ENCODE data around the gene VTI1A. TPM values are rescaled to one million over a fixed set of nuclear protein-coding genes. Genes with fewer than 3 reads are reported as not detected.

VTI1A gene
- total RNA-seq, 1 experiment from 2014 or later: 22.0 TPM

DNA sequence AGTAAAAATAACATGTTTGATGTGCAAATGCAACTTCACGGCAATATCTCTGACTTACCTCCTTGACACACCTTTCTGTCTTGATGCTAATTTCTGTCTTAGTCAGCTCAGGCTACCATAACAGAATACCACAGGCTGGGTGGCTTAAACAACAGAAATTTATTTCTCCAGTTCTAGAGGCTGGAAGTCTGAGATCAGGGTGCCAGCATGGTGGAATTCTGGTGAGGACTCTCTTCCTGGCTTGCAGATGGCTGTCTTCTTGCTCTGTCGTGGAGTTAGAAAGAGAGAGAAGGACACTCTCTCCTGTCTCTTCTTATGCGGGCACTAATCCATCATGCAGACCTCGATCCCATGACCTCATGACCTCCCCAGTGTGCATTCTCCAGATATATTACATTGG is 134.9 kb downstream of the VTI1A start:
- no peak overlapping the region for H3K18ac ChIP-seq (ENCODE audit: insufficient read length, low read depth, low read length)

More for the DNA sequence above, 134.9 kb downstream of the VTI1A start:
- no peak overlapping the region for H4K91ac ChIP-seq (ENCODE audit: insufficient read length, low read depth, low read length)
- no peak overlapping the region for H3T11ph ChIP-seq (ENCODE audit: low read length)
- no peaks in the 10 kb centered on the region for H3K79me2 ChIP-seq (ENCODE audit: insufficient read depth, low read length)
- Mint-ChIP-seq H3K36me3 (ENCODE audit: insufficient read depth in 1 of 3, low read depth in 3 of 3) (no peaks in the 10 kb centered on the region), H3K27ac (0 out of 7 replicates have a peak overlapping the region, but pooled peaks of 1 of the 3 experiments have one; percentile 32), H3K9me3 (no peaks in the 10 kb centered on the region), H3K4me3 (no peak overlapping the region), H3K27me3 (ENCODE audit: low read depth) (no peaks in the 10 kb centered on the region), H3K4me1 (peaks cover 37 to 41% of the 10 kb centered on the region in 2 experiments)
- H4K20me1 ChIP-seq (ENCODE audit: control insufficient read depth, insufficient read depth, insufficient read length): no peaks in the 10 kb centered on the region
- DNase-seq: no peak
- H4K8ac ChIP-seq (replicated peaks; ENCODE audit: insufficient read length, low read depth, low read length): no peak overlapping the region
- no peaks in the 10 kb centered on the region for H3K23me2 ChIP-seq (ENCODE audit: insufficient read length, low read depth, low read length, poor library complexity, severe bottlenecking)
- WGBS (ENCODE audit: extremely low coverage, insufficient read length, low lambda C conversion rate): no CpG with 5 or more reads among the region's 4 CpGs
- H2BK15ac ChIP-seq (ENCODE audit: low read depth, low read length): no peak overlapping the region
- H2AFZ ChIP-seq (ENCODE audit: low read length): no peak overlapping the region
- no peak overlapping the region for H2BK120ac ChIP-seq (ENCODE audit: low read depth, low read length, poor library complexity, severe bottlenecking)
- no peak overlapping the region for H3K56ac ChIP-seq (ENCODE audit: insufficient read length, low read depth, low read length)
- H2BK20ac ChIP-seq (ENCODE audit: low read depth, low read length, poor library complexity, severe bottlenecking): no peak overlapping the region
- no peak overlapping the region for H3K14ac ChIP-seq (ENCODE audit: insufficient read depth, low read length)
- H2BK12ac ChIP-seq (ENCODE audit: insufficient read length, low read depth, low read length): no peak overlapping the region
- TF ChIP-seq, protein P1, sequence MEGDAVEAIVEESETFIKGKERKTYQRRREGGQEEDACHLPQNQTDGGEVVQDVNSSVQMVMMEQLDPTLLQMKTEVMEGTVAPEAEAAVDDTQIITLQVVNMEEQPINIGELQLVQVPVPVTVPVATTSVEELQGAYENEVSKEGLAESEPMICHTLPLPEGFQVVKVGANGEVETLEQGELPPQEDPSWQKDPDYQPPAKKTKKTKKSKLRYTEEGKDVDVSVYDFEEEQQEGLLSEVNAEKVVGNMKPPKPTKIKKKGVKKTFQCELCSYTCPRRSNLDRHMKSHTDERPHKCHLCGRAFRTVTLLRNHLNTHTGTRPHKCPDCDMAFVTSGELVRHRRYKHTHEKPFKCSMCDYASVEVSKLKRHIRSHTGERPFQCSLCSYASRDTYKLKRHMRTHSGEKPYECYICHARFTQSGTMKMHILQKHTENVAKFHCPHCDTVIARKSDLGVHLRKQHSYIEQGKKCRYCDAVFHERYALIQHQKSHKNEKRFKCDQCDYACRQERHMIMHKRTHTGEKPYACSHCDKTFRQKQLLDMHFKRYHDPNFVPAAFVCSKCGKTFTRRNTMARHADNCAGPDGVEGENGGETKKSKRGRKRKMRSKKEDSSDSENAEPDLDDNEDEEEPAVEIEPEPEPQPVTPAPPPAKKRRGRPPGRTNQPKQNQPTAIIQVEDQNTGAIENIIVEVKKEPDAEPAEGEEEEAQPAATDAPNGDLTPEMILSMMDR (conservative IDR thresholded peaks at IDR 0.05): no peak
- no peak overlapping the region for H2AK5ac ChIP-seq (ENCODE audit: insufficient read length, low read length)
- H3K79me1 ChIP-seq (ENCODE audit: insufficient read depth, low read depth, low read length, poor library complexity, severe bottlenecking): no peaks in the 10 kb centered on the region
- no peak overlapping the region for H3K23ac ChIP-seq (ENCODE audit: insufficient read length, low read depth, low read length)
- H3K9ac ChIP-seq (ENCODE audit: extremely low read depth, insufficient read length, low read length): no peak overlapping the region
- H3K9me3 ChIP-seq (ENCODE audit: control insufficient read depth, low read depth, low read length): no peaks in the 10 kb centered on the region
- H2BK5ac ChIP-seq (ENCODE audit: insufficient read length, low read length): no peak overlapping the region
- H3K27me3 ChIP-seq (ENCODE audit: insufficient read depth, low read length): no peaks in the 10 kb centered on the region
- H3K4ac ChIP-seq (ENCODE audit: low read depth, low read length): no peak overlapping the region
- H3K4me1 ChIP-seq (ENCODE audit: insufficient read depth, low read length): peaks cover 2% of the 10 kb centered on the region; the same call in 1 of the 2 replicates
- no peak overlapping the region for H4K5ac ChIP-seq (ENCODE audit: insufficient read length, low read depth, low read length)
- H3K4me2 ChIP-seq (ENCODE audit: insufficient read depth, insufficient read length, low read length): no peak overlapping the region
- no peak overlapping the region for H3K27ac ChIP-seq (ENCODE audit: insufficient read length, low read depth, low read length)

Measured in H9 (cell line).